Smooth muscle cell (in vitro differentiated cells): ENCODE measurements around the gene BMP10. TPM values are rescaled to one million over a fixed set of nuclear protein-coding genes. Genes with fewer than 3 reads are reported as not detected.
"Not testable (repeated sequence)": the region's sequence is repeated elsewhere in the genome, so short reads cannot be mapped to it uniquely, and the experiment has no call there.

Source experiments
- DNase-seq: peaks from one replicate; lab custom pipeline; 2025; ENCODE audit not compliant: unreplicated experiment; lab: John Stamatoyannopoulos, UW
- H2AFZ ChIP-seq: fragments of 200-600 bp; sonication (generic); 2 replicates; pipeline ENCODE4 v1.6.0; 2016; ENCODE audit warnings: antibody characterized with exemption, low read depth, mild to moderate bottlenecking
- H3F3A ChIP-seq: fragments of 200-600 bp; sonication (generic); 2 replicates; pipeline ENCODE4 v1.6.0; 2017; ENCODE audit warnings: antibody characterized with exemption, low read depth
- H3K27ac ChIP-seq: fragments of 200-600 bp; sonication (generic); 2 replicates; pipeline ENCODE4 v1.5.1; 2016; ENCODE audit warnings: low read depth, mild to moderate bottlenecking
- H3K27me3 ChIP-seq: fragments of 200-600 bp; sonication (generic); 2 replicates; pipeline ENCODE4 v1.6.1; 2016; ENCODE audit warnings: low read depth, mild to moderate bottlenecking
- H3K36me3 ChIP-seq: fragments of 200-600 bp; sonication (generic); 2 replicates; pipeline ENCODE4 v1.5.1; 2016; ENCODE audit warnings: low read depth
- H3K4me1 ChIP-seq: fragments of 200-600 bp; sonication (generic); 2 replicates; pipeline ENCODE4 v1.5.1; 2016; ENCODE audit warnings: low read depth
- H3K4me2 ChIP-seq: fragments of 200-600 bp; sonication (generic); 2 replicates; pipeline ENCODE4 v1.6.0; 2016; ENCODE audit warnings: mild to moderate bottlenecking
- H3K4me3 ChIP-seq: fragments of 200-600 bp; sonication (generic); 2 replicates; pipeline ENCODE4 v1.5.1; 2016; ENCODE audit warnings: mild to moderate bottlenecking
- H3K79me2 ChIP-seq: fragments of 200-600 bp; sonication (generic); 2 replicates; pipeline ENCODE4 v1.6.0; 2016; ENCODE audit warnings: low read depth, mild to moderate bottlenecking
- H3K9ac ChIP-seq: fragments of 200-600 bp; sonication (generic); 2 replicates; pipeline ENCODE4 v1.6.0; 2016; ENCODE audit warnings: low read depth
- H3K9me3 ChIP-seq: fragments of 200-600 bp; sonication (generic); replicated peaks from 2 replicates; pipeline ENCODE4 v1.5.1; 2016; ENCODE audit warnings: low read depth
- H4K20me1 ChIP-seq: fragments of 200-600 bp; sonication (generic); 2 replicates; pipeline ENCODE4 v1.6.0; 2016; ENCODE audit warnings: low read depth
- CTCF ChIP-seq: fragments of 200-600 bp; sonication (generic); IDR thresholded peaks from 2 replicates; pipeline ENCODE4 v1.5.1; 2017; ENCODE audit warnings: borderline replicate concordance, mild to moderate bottlenecking, antibody characterized with exemption; ENCODE audit not compliant: insufficient read depth, poor library complexity, severe bottlenecking
- WGBS: methylation state at CpG from one replicate; pipeline ENCODE4 v1.1.7; 2016; ENCODE audit warnings: low lambda C conversion rate; 5-methylcytosine and 5-hydroxymethylcytosine counted together
- polyA plus RNA-seq: library from polyadenylated mRNA; unstranded; fragments of >200 nt; fragmentation: Nextera tagmentation; extraction: Ambion mirVana; gene quantifications from 2 replicates; pipeline ENCODE4 v1.2.1, GENCODE V29; 2016
- total RNA-seq: library from RNA; depleted of rRNA; stranded (reverse); fragments of >200 nt; gene quantifications from 2 replicates; pipeline ENCODE4 v1.2.3, GENCODE V29; 2014

The BMP10 gene
- total and polyA plus RNA-seq, 2 experiments from 2014 or later = not detected

DNA sequence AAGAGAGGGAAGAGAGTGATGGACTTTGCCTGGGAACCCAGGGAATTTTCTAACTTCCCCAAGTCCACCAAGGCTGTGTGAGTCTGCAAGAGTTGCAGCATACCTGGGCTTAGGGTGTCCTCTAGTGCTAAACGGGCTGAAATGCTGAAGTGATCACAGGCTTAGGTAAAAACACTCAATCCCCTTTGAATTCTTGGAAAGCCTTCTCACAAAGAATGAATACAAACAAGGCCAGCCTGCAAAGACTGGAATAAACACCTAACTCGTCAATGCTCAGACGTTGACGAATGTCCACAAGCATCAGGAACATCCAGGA is 30.0 kb upstream of the BMP10 start:
- H3K9me3 ChIP-seq = no peaks in the 10 kb centered on the region

GRCh38 chr2:68900496-68901198 is 29.4 kb upstream of the BMP10 start:
- no peaks in the 10 kb centered on the region for H4K20me1 ChIP-seq
- H3K4me3 ChIP-seq = no peak overlapping the region
- no peak for DNase-seq
- no peak overlapping the region for H3K9ac ChIP-seq
- H3K4me2 ChIP-seq = no peak overlapping the region
- no peak overlapping the region for H3K27ac ChIP-seq
- H3K27me3 ChIP-seq = no peaks in the 10 kb centered on the region
- H2AFZ ChIP-seq = no peak overlapping the region
- no peak for TF ChIP-seq CTCF
- H3K79me2 ChIP-seq = no peaks in the 10 kb centered on the region
- H3F3A ChIP-seq = no peaks in the 10 kb centered on the region
- no peaks in the 10 kb centered on the region for H3K36me3 ChIP-seq
- H3K4me1 ChIP-seq = no peaks in the 10 kb centered on the region
- no peaks in the 10 kb centered on the region for H3K9me3 ChIP-seq
- WGBS = 96% methylated on average over 5 of the region's 5 CpGs

More for the DNA sequence above, 30.0 kb upstream of the BMP10 start:
- Histone ChIP-seq H3K27me3 (no peaks in the 10 kb centered on the region), H3K4me1 (no peaks in the 10 kb centered on the region), H3F3A (no peaks in the 10 kb centered on the region), H3K4me2 (no peak overlapping the region), H3K4me3 (no peak overlapping the region), H4K20me1 (no peaks in the 10 kb centered on the region), H2AFZ (no peak overlapping the region), H3K27ac (no peak overlapping the region), H3K36me3 (no peaks in the 10 kb centered on the region), H3K9ac (no peak overlapping the region), H3K79me2 (no peaks in the 10 kb centered on the region)
- no peak for TF ChIP-seq CTCF
- no peak for DNase-seq
- WGBS = 77% methylated on average over 4 of the region's 4 CpGs

DNA sequence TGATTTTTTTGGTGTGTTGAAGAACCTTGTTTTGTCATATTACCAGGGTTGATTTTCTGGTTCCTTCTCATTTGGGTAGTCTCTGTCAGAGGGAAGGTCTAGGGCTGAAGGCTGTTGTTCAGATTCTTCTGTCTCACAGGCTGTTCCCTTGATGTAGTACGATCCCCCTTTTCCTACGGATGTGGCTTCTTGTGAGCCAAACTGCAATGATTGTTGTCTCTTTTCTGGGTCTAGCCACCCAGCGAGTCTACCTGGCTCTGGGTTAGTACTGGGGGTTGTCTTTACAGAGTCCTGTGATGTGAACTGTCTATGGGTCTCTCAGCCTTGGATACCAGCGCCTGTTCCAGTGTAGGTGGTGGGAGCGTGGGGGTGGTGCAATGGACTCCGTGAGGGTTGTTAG is 24.8 kb upstream of the BMP10 start:
- H3K27me3 ChIP-seq = peaks cover 15% of the 10 kb centered on the region
- H3K4me3 ChIP-seq = not testable (repeated sequence)
- WGBS = 94% methylated on average over 6 of the region's 6 CpGs

GRCh38 chr2:68889500-68889899 is 18.3 kb upstream of the BMP10 start:
- no peak overlapping the region for H3K4me3 ChIP-seq
- H3K36me3 ChIP-seq = no peaks in the 10 kb centered on the region
- no peak overlapping the region for H2AFZ ChIP-seq
- TF ChIP-seq CTCF = no peak
- H3F3A ChIP-seq = peaks cover 5% of the 10 kb centered on the region
- no peaks in the 10 kb centered on the region for H4K20me1 ChIP-seq
- no peaks in the 10 kb centered on the region for H3K9me3 ChIP-seq
- WGBS = 32% methylated on average over 12 of the region's 12 CpGs
- H3K27ac ChIP-seq = no peak overlapping the region
- no peak for DNase-seq
- peak overlapping the region; percentile 34 for H3K4me2 ChIP-seq
- H3K27me3 ChIP-seq = peaks cover 18% of the 10 kb centered on the region
- no peak overlapping the region for H3K9ac ChIP-seq
- H3K79me2 ChIP-seq = no peaks in the 10 kb centered on the region
- no peaks in the 10 kb centered on the region for H3K4me1 ChIP-seq

More for the DNA sequence above, 24.8 kb upstream of the BMP10 start:
- H2AFZ ChIP-seq, H3K79me2 ChIP-seq, H3K4me2 ChIP-seq, H4K20me1 ChIP-seq, H3F3A ChIP-seq, H3K9me3 ChIP-seq, H3K4me1 ChIP-seq, H3K9ac ChIP-seq, DNase-seq, H3K27ac ChIP-seq, H3K36me3 ChIP-seq: not testable (repeated sequence)
